IPS DF 4.7 (cell line): ENCODE measurements around the gene LGALS4.
"Not testable (repeated sequence)": the region's sequence is repeated elsewhere in the genome, so short reads cannot be mapped to it uniquely, and the experiment has no call there.

Source experiments
- DNase-seq: peaks from one replicate; pipeline ENCODE4 v3.0.0-alpha.2; 2013; ENCODE audit warnings: low spot score; ENCODE audit errors: extremely low read depth

Gene LGALS4

GRCh38 chr19:38796154-38796553, 16.6 kb downstream of the LGALS4 start:
- no peak for DNase-seq

DNA sequence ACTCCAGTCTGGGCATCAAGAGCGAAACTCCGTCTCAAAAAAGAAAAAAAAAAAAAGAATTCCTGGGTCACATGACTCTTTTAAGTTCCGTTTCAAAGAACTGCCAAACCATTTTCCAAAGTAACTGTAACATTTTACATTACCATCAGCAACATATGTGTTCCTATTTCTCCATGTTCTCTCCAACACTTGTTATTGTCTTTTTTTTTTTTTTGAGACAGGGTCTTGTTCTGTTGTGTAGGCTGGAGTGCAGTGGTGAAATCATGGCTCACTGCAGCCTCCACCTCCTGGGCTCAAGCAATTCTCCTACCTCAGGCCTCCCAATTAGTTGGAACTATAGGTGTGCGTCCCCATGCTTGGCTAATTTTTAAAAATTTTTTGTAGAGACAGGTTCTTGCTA, 17.2 kb downstream of the LGALS4 start:
- DNase-seq = no peak

DNA sequence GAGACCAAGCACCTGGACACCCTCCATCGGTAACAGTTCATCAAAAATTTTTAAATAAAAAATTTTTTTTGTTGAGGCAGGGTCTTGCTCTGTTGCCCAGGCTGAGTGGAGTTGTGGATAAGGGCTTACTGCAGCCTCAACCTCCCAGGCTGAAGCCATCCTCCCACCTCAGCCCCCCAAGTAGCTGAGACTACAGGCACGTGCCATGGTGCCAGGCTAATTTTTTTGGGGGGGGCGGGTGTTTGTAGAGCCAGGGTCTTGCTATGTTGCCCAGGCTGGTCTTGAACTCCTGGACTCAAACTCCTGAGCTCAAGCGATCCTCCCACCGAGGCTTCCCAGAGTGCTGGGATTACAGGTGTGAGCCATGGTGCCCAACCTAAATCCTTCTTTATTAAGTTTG, 19.1 kb downstream of the LGALS4 start:
- DNase-seq = no peak

- DNase-seq = no peak
Measured at GRCh38 chr19:38793177-38793576, 19.6 kb downstream of the LGALS4 start.

GRCh38 chr19:38792250-38793111, 20.3 kb downstream of the LGALS4 start:
- no peak for DNase-seq

DNA sequence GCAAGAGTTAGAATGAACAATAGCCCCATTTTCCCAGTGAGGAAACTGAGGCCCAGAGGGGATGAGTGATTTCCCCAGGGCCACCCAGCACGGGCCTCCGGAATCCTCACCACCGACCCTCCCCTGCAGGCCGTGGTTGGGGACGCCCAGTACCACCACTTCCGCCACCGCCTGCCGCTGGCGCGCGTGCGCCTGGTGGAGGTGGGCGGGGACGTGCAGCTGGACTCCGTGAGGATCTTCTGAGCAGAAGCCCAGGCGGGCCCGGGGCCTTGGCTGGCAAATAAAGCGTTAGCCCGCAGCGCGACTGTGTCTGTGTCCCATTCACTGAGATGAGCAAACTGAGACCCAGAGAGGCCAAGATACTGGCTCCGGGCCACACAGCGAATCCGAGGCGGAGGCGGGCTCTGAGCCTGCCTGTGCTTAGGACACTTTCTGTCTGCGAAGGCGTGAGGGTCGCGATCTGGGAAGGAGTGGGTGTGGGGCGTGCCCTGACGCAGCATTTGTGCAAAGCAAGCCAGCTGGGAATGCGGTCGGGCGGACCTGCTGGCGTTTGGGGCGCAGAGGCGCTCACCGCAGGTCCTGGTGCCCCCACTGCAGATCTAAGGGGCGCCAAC, 21.2 kb downstream of the LGALS4 start:
- DNase-seq = not testable (repeated sequence)

DNA sequence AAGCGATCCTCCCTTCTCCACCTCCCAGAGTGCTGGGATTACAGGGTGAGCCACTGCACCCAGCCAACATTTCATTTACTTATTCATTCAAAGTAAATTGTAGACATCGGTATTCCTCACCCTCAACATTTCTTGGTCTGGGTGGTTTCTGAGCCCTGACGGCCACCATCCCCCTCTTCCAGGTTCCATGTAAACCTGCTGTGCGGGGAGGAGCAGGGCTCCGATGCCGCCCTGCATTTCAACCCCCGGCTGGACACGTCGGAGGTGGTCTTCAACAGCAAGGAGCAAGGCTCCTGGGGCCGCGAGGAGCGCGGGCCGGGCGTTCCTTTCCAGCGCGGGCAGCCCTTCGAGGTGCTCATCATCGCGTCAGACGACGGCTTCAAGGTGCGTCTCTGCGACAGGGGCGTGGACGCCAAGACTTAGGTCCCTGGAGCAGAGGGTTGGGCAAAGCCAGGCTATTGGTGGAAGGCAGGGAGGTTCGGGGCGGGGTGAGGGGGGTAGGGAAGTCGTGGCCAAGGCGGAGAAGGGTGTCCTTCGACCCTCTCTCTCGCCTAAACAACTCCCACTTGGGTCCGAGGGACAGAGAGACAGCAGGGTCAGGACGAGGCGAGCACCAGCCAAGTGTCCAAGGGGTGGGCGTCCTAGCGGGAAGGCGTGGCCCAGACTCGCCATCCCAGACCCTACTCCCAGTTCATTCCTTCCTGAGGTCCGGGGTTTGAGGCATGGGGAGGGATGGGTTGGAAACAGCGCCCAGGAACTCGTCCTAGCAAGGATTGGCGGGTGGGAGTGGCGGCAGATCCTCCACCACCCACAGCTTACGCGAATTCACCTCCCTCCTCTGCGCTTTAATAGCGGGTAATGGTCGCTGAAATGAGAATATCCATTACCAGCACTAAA, 22.0 kb downstream of the LGALS4 start:
- not testable (repeated sequence) for DNase-seq

DNA sequence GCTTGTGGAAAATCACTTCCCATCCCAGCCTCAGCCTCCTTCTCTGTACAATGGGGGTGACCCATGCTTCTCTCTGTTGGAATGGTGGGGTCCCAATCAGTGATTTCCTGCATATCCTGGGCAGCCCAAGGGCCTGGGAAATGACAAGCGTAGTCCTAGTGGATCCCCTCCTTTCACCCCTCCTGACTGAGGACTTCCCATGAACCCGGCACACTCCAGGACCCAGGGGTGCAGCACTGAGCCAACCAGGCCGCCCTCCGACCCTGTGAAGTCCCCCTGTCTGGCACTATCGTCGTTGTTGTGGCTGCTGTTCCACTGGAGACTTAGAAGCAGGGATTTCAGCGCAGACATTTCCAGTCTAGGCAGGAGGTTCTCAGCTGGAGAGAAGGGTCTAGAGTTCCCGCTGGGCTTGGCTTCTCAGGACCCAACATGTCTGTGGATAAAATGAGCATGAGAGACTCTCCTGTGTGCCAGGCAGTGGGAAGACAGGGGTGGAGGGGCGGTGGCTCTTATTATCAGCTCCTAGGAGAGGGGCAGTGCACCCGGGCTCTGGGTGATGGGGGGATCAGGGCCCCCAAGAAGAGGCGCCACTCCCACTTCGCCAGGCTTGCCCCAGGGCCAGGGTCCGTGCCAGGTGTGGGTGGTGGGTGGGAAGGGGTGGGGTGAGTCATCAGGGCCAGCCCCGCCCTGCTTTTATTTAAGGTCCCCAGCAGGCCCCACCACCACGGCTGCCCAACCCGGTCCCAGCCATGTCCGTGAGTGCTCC, 24.1 kb downstream of the LGALS4 start, which contains the start of gene LGALS7B:
LGALS7B (plus strand) TSS at position 723 of the 766 bp plus-strand sequence; CDS start at position 750, 27 bp downstream.
- DNase-seq = no peak

GRCh38 chr19:38786572-38787265, 26.0 kb downstream of the LGALS4 start:
- no peak for DNase-seq

GRCh38 chr19:38786061-38786460, 26.7 kb downstream of the LGALS4 start:
- DNase-seq = not testable (repeated sequence)

DNA sequence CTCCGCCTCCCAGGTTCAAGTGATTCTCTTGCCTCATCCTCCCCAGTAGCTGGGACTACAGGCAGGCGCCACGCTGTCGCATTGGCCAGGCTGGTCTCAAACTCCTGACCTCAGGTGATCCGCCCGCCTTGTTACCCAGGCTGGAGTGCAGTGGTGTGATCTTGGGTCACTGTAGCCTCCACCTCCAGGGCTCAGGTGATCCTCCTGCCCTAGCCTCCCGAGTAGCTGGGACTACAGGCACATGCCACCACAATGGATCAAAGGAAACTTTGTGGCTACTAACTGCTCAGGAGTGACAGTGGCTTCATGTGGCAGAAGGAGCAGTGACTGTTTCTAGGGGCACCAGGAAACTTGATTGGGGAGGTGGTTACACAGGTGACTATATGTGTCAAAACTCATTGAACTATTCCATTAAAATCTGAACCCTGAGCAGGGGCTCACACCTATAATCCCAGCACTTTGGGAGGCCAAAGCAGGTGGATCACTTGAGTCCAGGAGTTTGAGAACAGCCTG, 27.5 kb downstream of the LGALS4 start:
- no peak for DNase-seq

GRCh38 chr19:38784224-38784623, 28.5 kb downstream of the LGALS4 start:
- DNase-seq = no peak

DNA sequence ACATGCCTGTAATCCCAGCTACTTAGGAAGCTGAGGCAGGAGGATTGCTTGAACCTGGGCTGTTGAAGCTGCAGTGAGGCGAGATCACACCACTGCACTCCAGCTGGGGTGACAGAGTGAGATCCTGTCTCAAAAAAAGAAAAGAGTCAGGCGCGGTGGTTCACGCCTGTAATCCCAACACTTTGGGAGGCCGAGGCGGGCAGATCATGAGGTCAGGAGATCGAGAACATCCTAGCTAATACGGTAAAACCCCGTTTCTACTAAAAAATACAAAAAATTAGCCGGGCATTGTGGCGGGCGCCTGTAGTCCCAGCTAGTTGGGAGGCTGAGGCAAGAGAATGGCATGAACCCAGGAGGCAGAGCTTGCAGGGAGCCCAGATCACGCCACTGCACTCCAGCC, 30.5 kb downstream of the LGALS4 start:
- not testable (repeated sequence) for DNase-seq

DNA sequence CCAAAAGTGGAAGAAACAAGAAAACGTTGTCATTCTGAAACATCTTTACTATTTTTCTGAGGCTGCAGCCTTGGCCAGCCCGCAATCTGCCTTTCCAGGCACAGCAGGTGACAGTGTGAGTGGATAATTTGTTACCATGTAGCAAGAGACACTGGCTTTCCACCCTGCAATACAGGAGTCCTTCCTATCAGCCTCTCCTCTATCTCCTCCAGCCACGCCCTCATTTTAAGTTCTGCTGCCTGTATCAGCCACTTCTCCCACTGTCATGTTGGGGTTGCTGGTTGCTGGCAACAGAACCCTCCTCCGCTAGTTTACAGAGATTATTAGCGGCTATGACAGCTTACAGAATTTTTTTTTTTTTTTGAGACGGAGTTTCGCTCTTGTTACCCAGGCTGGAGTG, 31.7 kb downstream of the LGALS4 start:
- DNase-seq = no peak

- DNase-seq = no peak
Measured at GRCh38 chr19:38780443-38780842, 32.3 kb downstream of the LGALS4 start.

DNA sequence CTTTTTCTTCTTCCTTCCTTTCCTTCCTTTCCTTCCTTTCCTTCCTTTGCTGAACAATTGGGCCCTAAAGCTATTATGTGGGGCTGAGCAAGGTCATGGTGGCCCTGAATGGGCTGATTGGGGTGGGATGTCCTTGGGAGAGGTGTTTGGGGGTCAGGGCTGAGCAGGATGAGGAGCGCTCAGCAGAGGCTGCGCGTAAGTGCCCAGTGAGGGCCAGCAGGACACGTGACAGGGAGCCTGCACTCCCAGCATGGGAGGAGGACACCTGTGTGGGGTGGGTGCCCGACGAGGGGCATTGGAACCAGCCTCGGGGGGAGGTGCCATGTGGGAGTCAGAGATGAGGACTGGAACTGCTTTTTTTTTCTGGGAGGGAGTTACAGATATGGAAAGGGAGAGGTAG, 34.0 kb downstream of the LGALS4 start:
- no peak for DNase-seq

DNA sequence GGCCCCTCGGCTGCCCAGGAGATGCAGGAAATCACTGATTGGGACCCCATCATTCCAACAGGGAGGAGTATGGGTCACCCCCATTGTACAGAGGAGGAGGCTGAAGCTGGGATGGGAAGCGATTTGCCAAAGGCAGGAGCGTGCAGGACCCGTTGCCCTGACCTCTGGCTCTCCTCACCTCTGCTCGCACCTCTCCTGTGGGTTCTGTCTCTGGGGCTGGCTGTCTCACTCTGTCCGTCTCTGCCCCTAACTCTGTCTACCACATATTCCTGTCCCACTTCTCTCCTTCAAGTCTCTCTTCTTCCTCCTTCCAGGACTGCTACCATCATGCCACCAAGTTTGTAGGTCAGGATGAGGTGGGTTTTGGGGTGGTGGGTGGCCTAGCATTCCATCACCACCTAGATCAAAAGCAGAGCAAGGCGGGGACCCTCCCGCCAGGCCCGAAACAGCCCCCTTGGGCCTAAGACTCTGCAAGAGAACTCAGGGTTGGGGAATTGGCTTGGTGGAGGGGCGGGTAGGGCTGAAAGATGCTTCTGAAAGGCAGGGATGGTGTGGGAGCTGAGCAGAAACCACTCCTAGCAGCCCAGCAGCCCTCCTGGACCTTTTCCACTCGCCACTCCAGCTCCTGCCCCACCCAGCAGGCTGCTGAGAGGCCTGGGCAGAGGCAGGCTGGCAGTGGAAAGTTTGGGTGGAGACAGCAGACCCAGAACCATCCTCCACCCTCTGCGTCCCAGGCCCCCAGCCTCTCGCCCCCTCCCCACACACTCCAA, 38.4 kb downstream of the LGALS4 start:
- DNase-seq = no peak

DNA sequence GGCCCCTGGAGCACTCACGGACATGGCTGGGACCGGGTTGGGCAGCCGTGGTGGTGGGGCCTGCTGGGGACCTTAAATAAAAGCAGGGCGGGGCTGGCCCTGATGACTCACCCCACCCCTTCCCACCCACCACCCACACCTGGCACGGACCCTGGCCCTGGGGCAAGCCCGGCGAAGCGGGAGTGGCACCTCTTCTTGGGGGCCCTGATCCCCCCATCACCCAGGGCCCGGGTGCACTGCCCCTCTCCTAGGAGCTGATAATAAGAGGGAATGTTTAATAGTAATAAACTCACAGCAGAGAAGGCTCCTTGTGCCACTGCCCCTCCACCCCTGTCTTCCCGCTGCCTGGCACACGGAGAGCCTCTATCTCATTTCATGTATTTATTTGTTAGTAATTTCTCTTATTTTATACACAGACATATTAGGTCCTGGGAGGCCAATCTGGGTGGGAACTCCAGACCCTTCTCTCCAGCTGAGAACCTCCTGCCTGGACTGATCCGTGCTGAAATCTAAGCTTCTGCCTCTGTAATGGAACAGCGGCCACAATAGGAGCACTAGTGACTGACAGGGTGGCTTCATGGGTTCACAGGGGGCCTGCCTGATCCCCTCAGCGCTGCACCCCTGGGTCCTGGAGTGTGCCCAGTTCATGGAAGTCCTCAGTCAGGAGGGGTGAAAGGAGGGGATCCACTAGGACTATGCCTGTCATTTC, 39.1 kb downstream of the LGALS4 start, which contains the start of gene LGALS7:
LGALS7 (minus strand) TSS at position 49 of the 709 bp plus-strand sequence; CDS start at position 24, 25 bp downstream.
- no peak for DNase-seq

DNA sequence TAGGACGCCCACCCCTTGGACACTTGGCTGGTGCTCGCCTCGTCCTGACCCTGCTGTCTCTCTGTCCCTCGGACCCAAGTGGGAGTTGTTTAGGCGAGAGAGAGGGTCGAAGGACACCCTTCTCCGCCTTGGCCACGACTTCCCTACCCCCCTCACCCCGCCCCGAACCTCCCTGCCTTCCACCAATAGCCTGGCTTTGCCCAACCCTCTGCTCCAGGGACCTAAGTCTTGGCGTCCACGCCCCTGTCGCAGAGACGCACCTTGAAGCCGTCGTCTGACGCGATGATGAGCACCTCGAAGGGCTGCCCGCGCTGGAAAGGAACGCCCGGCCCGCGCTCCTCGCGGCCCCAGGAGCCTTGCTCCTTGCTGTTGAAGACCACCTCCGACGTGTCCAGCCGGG, 41.2 kb downstream of the LGALS4 start:
- DNase-seq = not testable (repeated sequence)
